Right lobe of liver (tissue), 6 donors: ENCODE data around the gene ELMO1. TPM values are rescaled to one million over a fixed set of nuclear protein-coding genes. Genes with fewer than 3 reads are reported as not detected.

ENCODE experiments used
- ATAC-seq, 4 donors: fragments of 200-7000 bp; cut with Tn5 transposase; one replicate each; pipeline ENCODE4 v1.9.1; 2020; ENCODE audit warnings: mild to moderate bottlenecking in 4 of 4, moderate library complexity in 4 of 4
- DNase-seq, 3 donors: peaks; one replicate each; pipeline ENCODE4 v3.0.0-alpha.2; 2020
- H3K27ac ChIP-seq, 3 donors: fragments of 200-600 bp; one replicate each; pipeline ENCODE4 v1.8.0; 2022
- H3K27me3 ChIP-seq, 2 donors: fragments of 200-600 bp; one replicate each; pipeline ENCODE4 v1.8.0; 2022
- H3K36me3 ChIP-seq, 4 donors: fragments of 200-600 bp; sonication (generic) in 1 of 4; one replicate each; pipeline versions ENCODE4 v1.5.1 to v1.8.0; 2017 to 2022; ENCODE audit warnings: control low read depth in 1 of 4
- H3K4me1 ChIP-seq, 4 donors: fragments of 200-600 bp; sonication (generic) in 1 of 4; one replicate each; pipeline versions ENCODE4 v1.5.1 to v1.8.0; 2017 to 2022; ENCODE audit warnings: control low read depth in 1 of 4
- H3K4me3 ChIP-seq, 3 donors: fragments of 200-600 bp; one replicate each; pipeline ENCODE4 v1.8.0; 2022
- H3K9me3 ChIP-seq, 4 donors: fragments of 200-600 bp; sonication (generic) in 1 of 4; one replicate each; pipeline versions ENCODE4 v1.5.1 to v1.8.0; 2017 to 2022; ENCODE audit warnings: control low read depth in 1 of 4
- POLR2A ChIP-seq: fragments of 450-650 bp; IDR thresholded peaks from one replicate; pipeline ENCODE4 v1.6.1; 2017; ENCODE audit warnings: antibody characterized with exemption, mild to moderate bottlenecking
- WGBS: methylation state at CpG from one replicate; pipeline ENCODE4 v1.1.6; 2018; ENCODE audit warnings: low coverage, low lambda C conversion rate; ENCODE audit not compliant: insufficient coverage; ENCODE audit errors: missing lambda C conversion rate; 5-methylcytosine and 5-hydroxymethylcytosine counted together
- intact Hi-C, 2 donors: fragments of 100-400 bp; cut with DNase I; formaldehyde crosslinking; loops; one replicate each; pipeline versions ENCODE4 v1.11.2 to v1.14.1; 2022
- total RNA-seq, 6 experiments: library from RNA; depleted of rRNA in 2 of 6; stranded (reverse); fragments of >200 nt in 2 of 6; fragmentation: NEBNext Ultra II Directional in 3 of 6; extraction: Animal tissue kit (Norgen Biotek cat#: 25700) in 3 of 6; gene quantifications; one replicate each; pipeline versions ENCODE4 v1.1.0 to v1.2.4, GENCODE V29; 2016 to 2023
- TF ChIP-seq, protein P1 (sequence below), 4 donors: fragments of 200-600 bp in 3 of 4; fragments of 450-650 bp in 1 of 4; IDR thresholded peaks; one replicate each; pipeline versions ENCODE4 v1.5.1 to v1.8.0; 2016 to 2022; ENCODE audit warnings: antibody characterized with exemption in 4 of 4, mild to moderate bottlenecking in 2 of 4
- donor health status: DM: no; HTN: yes; CAD: no.
- donor health status: DM: no; HTN: no; CAD: no.
- donor health status: DM: no; HTN: no; CAD: no.
- donor health status: DM: no; HTN: yes; CAD: no.
- donor health status: DM: no; HTN: yes; CAD: no.

The ELMO1 gene
- total RNA-seq, 6 experiments from 2014 or later: 18.4 to 55.4 (median 25.1) TPM

DNA sequence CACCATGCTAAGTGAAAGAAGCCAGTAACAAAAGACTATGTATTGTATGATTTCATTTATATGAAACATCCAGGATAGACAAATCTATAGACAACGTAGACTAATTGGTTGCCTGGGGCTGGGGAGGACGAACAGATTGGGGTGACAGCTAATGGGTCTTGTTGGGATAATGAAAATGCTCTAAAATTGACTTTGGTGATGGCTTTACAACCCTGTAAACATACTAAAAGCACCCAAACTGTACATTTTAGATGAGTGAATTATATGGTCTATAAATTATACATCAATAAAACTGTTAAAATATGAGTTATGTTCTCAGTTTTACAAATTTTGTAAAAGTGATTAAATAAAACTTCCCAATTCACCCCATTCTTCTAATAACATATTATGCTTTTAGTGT is 261.5 kb downstream of the ELMO1 start:
- no peak overlapping the region for H3K4me3 ChIP-seq
- H3K27ac ChIP-seq: no peak overlapping the region
- H3K27me3 ChIP-seq: no peaks in the 10 kb centered on the region
- ATAC-seq (no peak), DNase-seq (no peak)
- intact Hi-C loops: loop anchor here in 1 of 2 donors (10.0 kb wide), 1 partner anchor 212 kb away; no protein-coding TSS in a partner anchor
- no peaks in the 10 kb centered on the region for H3K36me3 ChIP-seq
- no peaks in the 10 kb centered on the region for H3K9me3 ChIP-seq
- TF ChIP-seq POLR2A: no peak
- TF ChIP-seq, protein P1, sequence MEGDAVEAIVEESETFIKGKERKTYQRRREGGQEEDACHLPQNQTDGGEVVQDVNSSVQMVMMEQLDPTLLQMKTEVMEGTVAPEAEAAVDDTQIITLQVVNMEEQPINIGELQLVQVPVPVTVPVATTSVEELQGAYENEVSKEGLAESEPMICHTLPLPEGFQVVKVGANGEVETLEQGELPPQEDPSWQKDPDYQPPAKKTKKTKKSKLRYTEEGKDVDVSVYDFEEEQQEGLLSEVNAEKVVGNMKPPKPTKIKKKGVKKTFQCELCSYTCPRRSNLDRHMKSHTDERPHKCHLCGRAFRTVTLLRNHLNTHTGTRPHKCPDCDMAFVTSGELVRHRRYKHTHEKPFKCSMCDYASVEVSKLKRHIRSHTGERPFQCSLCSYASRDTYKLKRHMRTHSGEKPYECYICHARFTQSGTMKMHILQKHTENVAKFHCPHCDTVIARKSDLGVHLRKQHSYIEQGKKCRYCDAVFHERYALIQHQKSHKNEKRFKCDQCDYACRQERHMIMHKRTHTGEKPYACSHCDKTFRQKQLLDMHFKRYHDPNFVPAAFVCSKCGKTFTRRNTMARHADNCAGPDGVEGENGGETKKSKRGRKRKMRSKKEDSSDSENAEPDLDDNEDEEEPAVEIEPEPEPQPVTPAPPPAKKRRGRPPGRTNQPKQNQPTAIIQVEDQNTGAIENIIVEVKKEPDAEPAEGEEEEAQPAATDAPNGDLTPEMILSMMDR (IDR thresholded peaks at IDR 0.05): no peak
- 86% methylated on average over 2 of the region's 2 CpGs for WGBS
- H3K4me1 ChIP-seq: peaks cover 0 to 21% (median 2%) of the 10 kb centered on the region in 4 donors

DNA sequence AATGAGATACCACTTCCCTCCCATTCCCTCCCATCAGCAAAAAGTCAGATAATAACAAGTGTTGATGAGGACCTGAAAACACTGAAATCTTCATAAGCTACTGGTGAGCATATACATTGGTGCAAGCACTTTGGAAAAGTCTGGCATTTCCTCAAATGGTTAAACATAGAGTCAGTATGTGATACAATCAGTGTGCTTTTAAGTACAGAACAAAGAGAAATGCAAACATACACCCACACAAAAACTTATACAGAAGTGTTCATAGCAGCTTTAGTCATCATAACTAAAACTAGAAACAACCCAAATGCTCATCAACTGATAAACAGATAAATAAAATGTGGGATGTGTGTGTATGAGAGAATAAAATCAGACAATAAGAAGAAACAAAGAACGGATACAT is 261.9 kb downstream of the ELMO1 start:
- intact Hi-C loops: loop anchor here in 1 of 2 donors (10.0 kb wide), 1 partner anchor 212 kb away; no protein-coding TSS in a partner anchor

DNA sequence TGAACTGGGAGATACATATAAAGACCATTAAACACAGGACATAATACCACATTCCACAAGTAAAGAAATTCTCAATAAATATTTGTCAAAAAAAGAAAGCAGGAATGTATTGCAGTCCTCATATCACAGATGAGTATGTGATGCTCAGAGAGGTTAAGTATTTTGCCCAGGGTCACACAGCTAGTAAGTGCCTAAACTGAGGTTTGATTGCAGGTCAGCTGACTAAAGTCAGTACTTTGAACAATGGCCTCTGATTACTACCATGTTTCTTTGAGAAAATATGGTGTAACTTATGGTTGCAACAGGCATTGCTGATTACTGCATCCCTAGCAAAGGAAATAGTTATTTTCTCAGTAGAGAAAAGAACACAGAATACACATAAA is 267.1 kb downstream of the ELMO1 start:
- ATAC-seq (no peak), DNase-seq (no peak)
- TF ChIP-seq POLR2A: no peak
- TF ChIP-seq, protein P1 (IDR thresholded peaks at IDR 0.05): no peak
- intact Hi-C loops: loop anchor here in 1 of 2 donors (10.0 kb wide), 1 partner anchor 207 kb away; no protein-coding TSS in a partner anchor
- Histone ChIP-seq H3K4me1 (peaks cover 0 to 9% (median 0%) of the 10 kb centered on the region in 4 donors), H3K27me3 (no peaks in the 10 kb centered on the region), H3K4me3 (no peak overlapping the region), H3K36me3 (no peaks in the 10 kb centered on the region), H3K27ac (no peak overlapping the region), H3K9me3 (no peaks in the 10 kb centered on the region)

More for the DNA sequence above, 261.9 kb downstream of the ELMO1 start:
- no peak for DNase-seq
- no peak for ATAC-seq
- Histone ChIP-seq H3K27ac (no peak overlapping the region), H3K4me3 (no peak overlapping the region), H3K27me3 (no peaks in the 10 kb centered on the region), H3K36me3 (no peaks in the 10 kb centered on the region), H3K4me1 (peaks cover 0 to 22% (median 2%) of the 10 kb centered on the region in 4 donors), H3K9me3 (no peaks in the 10 kb centered on the region)
- TF ChIP-seq, protein P1 (IDR thresholded peaks at IDR 0.05): no peak
- WGBS: 73% methylated on average over 1 of the region's 1 CpG

DNA sequence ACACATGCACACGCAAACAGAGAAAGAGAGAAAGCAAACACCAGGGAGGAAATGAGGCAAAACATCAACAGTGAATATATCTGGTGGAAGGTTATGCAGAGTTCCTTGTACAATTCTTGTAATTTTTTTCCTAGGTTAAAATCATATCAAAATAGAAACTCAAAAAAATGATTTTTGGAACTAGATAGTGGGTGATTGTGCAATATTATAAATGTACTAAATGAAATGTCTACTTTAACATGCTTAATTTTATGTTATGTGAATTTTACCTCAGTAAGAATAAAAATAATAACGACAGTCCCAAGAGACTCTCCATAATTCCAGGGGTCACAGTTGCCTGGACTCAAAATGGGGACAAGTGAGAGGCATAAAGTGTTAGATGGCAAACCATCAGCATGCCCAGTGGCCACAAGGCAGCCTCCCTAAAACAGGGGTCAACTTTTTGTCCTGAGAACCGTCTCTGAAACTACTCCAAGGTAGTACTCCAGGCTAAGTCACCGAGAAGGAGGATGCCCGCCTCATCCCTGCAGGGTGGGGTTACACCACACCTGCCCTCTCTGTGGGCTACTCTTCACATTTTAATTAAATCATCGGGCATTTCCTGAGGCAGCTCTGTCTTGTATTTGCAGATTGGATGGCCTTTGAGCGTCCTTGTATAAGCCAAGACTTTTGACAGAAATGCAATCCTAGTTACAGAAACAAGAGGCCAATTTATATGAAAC is 267.7 kb downstream of the ELMO1 start:
- 82% methylated on average over 7 of the region's 7 CpGs for WGBS

More for the DNA sequence above, 267.7 kb downstream of the ELMO1 start:
- Histone ChIP-seq H3K27ac (no peak overlapping the region), H3K4me1 (peaks cover 0 to 9% (median 0%) of the 10 kb centered on the region in 4 donors), H3K9me3 (no peaks in the 10 kb centered on the region), H3K4me3 (no peak overlapping the region), H3K36me3 (no peaks in the 10 kb centered on the region), H3K27me3 (no peaks in the 10 kb centered on the region)
- TF ChIP-seq POLR2A: no peak
- TF ChIP-seq, protein P1 (IDR thresholded peaks at IDR 0.05): no peak
- DNase-seq (no peak), ATAC-seq (no peak)
- intact Hi-C loops: loop anchor here in 1 of 2 donors (10.0 kb wide), 1 partner anchor 206 kb away; no protein-coding TSS in a partner anchor
